Measurements from ENCODE around the gene ITSN2. TPM values are rescaled to one million over a fixed set of nuclear protein-coding genes. Genes with fewer than 3 reads are reported as not detected.

The ITSN2 gene
- total RNA-seq, 4 donors from 2014 or later, result 32.8 to 58.0 (median 41.4) TPM

DNA sequence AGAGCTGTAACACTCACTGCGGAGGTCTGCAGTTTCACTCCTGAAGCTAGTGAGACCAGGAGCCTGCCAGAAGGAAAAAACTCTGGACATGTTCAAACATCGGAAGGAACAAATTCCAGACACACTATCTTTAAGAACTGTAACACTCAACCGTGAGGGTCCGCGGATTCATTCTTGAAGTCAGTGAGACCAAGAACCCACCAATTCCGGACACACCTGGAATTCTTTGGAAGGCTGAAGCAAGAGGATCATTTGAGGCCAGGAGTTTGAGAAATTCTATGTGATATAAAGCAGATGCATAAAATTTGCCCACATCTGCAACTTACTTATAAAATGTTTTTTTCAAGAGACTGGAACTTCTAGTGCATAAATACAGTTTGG, 43.5 kb upstream of the ITSN2 start:
- WGBS, 2 donors (ENCODE audit: low coverage in 1 of 2), result 78 to 89% methylated on average over 6 of the region's 6 CpGs

DNA sequence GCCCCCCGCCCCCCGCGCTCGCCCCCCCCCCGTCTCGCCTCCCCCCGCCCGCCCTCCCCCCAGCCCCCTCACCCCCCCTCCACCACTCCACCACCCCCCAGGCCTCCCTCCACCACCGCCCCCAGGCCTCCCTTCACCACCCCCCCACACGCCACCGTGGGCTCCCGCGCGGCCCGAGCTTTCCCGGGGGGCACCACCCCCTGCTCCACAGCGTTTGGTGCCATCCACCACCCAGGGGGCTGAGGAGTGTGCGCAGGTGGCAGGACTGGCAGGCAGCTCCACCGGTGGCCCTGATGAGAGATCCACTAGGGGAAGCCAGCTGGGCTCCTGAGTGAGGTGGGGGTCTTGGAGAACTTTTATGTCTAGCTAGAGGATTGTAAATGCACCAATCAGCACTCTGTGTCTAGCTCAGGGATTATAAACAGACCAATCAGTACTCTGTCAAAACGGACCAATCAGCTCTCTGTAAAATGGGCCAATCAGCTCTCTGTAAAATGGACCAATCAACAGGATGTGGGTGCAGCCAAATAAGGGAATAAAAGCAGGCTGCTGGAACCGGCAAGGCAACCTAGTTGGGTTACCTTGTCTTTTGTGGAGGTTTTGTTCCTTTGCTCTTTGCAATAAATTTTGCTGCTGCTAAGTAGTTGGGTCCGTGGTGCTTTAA, 43.0 kb upstream of the ITSN2 start:
- in situ Hi-C loops (cut with MboI; ENCODE audit: low pct_ligation_motif_present in 1 of 4, low pct_unique_long_range_greater_than_20kb in 1 of 4, low sequenced_read_pairs in 3 of 4) (loop anchor here in 2 of 4 donors (25.0 kb wide), 1 partner anchor 734 kb away; no protein-coding TSS in a partner anchor), intact Hi-C loops (cut with DNase I; ENCODE audit: low total_unique reads) (no loop called here)
- H3K9me3 ChIP-seq, result no peaks in the 10 kb centered on the region
- peaks cover 8% of the 10 kb centered on the region for H3K27me3 ChIP-seq
- H3K36me3 ChIP-seq, result no peaks in the 10 kb centered on the region
- TF ChIP-seq POLR2AphosphoS5 (IDR thresholded peaks at IDR 0.05) (no peak), POLR2A (IDR thresholded peaks at IDR 0.05) (no peak), EP300 (IDR thresholded peaks at IDR 0.05; ENCODE audit: low read depth) (no peak)
- TF ChIP-seq, protein P1, sequence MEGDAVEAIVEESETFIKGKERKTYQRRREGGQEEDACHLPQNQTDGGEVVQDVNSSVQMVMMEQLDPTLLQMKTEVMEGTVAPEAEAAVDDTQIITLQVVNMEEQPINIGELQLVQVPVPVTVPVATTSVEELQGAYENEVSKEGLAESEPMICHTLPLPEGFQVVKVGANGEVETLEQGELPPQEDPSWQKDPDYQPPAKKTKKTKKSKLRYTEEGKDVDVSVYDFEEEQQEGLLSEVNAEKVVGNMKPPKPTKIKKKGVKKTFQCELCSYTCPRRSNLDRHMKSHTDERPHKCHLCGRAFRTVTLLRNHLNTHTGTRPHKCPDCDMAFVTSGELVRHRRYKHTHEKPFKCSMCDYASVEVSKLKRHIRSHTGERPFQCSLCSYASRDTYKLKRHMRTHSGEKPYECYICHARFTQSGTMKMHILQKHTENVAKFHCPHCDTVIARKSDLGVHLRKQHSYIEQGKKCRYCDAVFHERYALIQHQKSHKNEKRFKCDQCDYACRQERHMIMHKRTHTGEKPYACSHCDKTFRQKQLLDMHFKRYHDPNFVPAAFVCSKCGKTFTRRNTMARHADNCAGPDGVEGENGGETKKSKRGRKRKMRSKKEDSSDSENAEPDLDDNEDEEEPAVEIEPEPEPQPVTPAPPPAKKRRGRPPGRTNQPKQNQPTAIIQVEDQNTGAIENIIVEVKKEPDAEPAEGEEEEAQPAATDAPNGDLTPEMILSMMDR (IDR thresholded peaks at IDR 0.05), result no peak
- H3K27ac ChIP-seq, result no peak overlapping the region
- no peak overlapping the region for H3K4me3 ChIP-seq
- no peak for DNase-seq
- peaks cover 0 to 11% (median 2%) of the 10 kb centered on the region in 4 donors for H3K4me1 ChIP-seq
- WGBS, 2 donors (ENCODE audit: low coverage in 1 of 2), result 75% methylated on average over 2 to 11 of the region's 22 CpGs

More for the DNA sequence above, 43.5 kb upstream of the ITSN2 start:
- no peak for DNase-seq
- Histone ChIP-seq H3K36me3 (no peaks in the 10 kb centered on the region), H3K27me3 (peaks cover 8% of the 10 kb centered on the region), H3K4me3 (no peak overlapping the region), H3K9me3 (no peaks in the 10 kb centered on the region), H3K4me1 (peaks cover 0 to 11% (median 2%) of the 10 kb centered on the region in 4 donors), H3K27ac (no peak overlapping the region)
- intact Hi-C loops (cut with DNase I; ENCODE audit: low total_unique reads), result no loop called here
- no peak for TF ChIP-seq POLR2AphosphoS5 (IDR thresholded peaks at IDR 0.05)
- no peak for TF ChIP-seq POLR2A (IDR thresholded peaks at IDR 0.05)
- TF ChIP-seq, protein P1 (IDR thresholded peaks at IDR 0.05), result no peak
- TF ChIP-seq EP300 (IDR thresholded peaks at IDR 0.05; ENCODE audit: low read depth), result no peak
- in situ Hi-C loops (cut with MboI; ENCODE audit: low pct_ligation_motif_present in 1 of 4, low pct_unique_long_range_greater_than_20kb in 1 of 4, low sequenced_read_pairs in 3 of 4), result loop anchor here in 2 of 4 donors (25.0 kb wide), 1 partner anchor 733 kb away; no protein-coding TSS in a partner anchor

DNA sequence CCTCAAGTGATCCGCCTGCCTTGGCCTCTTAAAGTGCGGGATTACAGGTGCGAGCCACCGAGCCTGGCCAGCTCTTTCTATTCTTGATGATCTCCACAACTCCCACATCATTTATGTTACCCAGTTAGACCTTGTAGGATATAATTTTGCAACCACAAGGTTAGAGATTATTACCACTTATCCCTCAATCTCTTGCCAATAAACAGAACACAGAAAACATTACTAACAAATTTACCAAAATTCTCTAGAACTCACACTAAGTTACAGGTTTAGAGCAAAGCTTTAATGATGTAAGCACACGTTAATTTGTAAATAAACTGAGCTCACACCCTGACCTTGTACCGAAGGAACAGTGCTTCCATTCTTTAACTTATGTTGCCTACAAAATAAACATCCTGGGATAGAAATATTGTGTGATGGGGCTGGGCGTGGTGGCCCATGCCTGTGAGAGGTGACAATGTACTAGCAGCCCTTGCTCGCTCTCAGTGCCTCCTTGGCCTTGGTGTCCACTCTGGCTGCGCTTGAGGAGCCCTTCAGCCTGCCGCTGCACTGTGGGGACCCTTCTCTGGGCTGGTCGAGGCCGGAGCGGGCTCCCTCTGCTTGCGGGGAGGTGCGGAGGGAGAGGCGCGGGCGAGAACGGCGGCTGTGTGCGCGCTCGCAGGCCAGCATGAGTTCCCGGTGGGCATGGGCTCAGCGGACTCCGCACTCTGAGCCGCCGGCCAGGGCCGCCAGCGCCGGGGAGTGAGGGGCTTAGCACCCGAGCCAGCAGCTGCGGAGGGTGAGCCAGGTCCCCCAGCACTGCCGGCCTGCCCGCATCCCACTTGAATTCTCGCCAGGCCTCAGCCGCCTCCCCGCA, 42.1 kb upstream of the ITSN2 start:
- H3K27me3 ChIP-seq, result peaks cover 8% of the 10 kb centered on the region
- DNase-seq, result peak; percentile 10
- H3K27ac ChIP-seq, result no peak overlapping the region
- in situ Hi-C loops (cut with MboI; ENCODE audit: low pct_ligation_motif_present in 1 of 4, low pct_unique_long_range_greater_than_20kb in 1 of 4, low sequenced_read_pairs in 3 of 4), result loop anchor here in 2 of 4 donors (25.0 kb wide), 1 partner anchor 735 kb away; no protein-coding TSS in a partner anchor
- WGBS, 2 donors (ENCODE audit: low coverage in 1 of 2), result 29 to 39% methylated on average over 2 to 37 of the region's 38 CpGs
- H3K9me3 ChIP-seq, result no peaks in the 10 kb centered on the region
- TF ChIP-seq EP300 (IDR thresholded peaks at IDR 0.05; ENCODE audit: low read depth), result no peak
- no peak for TF ChIP-seq POLR2AphosphoS5 (IDR thresholded peaks at IDR 0.05)
- intact Hi-C loops (cut with DNase I; ENCODE audit: low total_unique reads), result no loop called here
- no peaks in the 10 kb centered on the region for H3K36me3 ChIP-seq
- peak overlapping the region in 3 of 4 donors; percentile 12 to 38 (median 34) for H3K4me3 ChIP-seq
- peaks cover 0 to 11% (median 2%) of the 10 kb centered on the region in 4 donors for H3K4me1 ChIP-seq

DNA sequence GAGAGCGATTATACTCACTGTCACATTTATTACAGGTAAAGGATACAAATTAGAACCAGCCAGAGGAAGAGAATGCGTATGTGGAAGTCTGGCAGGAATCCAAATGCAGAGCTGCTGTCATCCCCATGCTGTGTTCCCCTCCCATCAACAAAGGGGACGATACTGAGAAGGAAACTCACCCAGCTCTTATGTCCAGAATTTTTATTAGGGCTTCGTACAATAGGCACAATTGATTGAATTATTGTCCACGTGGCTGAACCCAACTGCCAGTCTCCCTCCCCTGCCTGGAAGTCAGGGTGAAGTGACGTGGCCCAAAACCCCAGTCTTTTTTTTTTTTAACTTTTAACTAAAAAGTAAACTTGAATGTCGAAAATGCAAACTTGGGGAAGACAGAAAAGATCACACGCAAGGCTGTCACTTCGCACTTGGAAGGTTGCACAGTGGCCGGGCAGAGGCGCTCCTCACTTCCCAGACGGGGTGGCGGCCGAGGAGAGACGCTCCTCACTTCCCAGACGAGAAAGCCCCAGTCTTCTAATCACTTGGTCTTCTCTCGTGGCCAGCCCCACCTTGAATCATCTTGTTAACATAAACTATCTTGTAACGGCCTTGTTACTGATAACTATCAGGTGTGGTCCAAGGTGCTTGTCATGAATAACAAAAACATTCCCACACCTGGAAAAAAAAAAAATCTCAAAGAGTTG, 40.0 kb upstream of the ITSN2 start:
- Histone ChIP-seq H3K4me1 (peaks cover 0 to 11% (median 2%) of the 10 kb centered on the region in 4 donors), H3K27me3 (peaks cover 8% of the 10 kb centered on the region), H3K9me3 (no peaks in the 10 kb centered on the region), H3K36me3 (no peaks in the 10 kb centered on the region), H3K27ac (no peak overlapping the region), H3K4me3 (no peak overlapping the region)
- WGBS, 2 donors (ENCODE audit: low coverage in 1 of 2), result 72 to 73% methylated on average over 13 to 18 of the region's 18 CpGs
- no peak for DNase-seq
- in situ Hi-C loops (cut with MboI; ENCODE audit: low pct_ligation_motif_present in 1 of 4, low pct_unique_long_range_greater_than_20kb in 1 of 4, low sequenced_read_pairs in 3 of 4), result loop anchor here in 2 of 4 donors (25.0 kb wide), 1 partner anchor 737 kb away; no protein-coding TSS in a partner anchor
- intact Hi-C loops (cut with DNase I; ENCODE audit: low total_unique reads), result no loop called here
- TF ChIP-seq EP300 (IDR thresholded peaks at IDR 0.05; ENCODE audit: low read depth) (no peak), POLR2AphosphoS5 (IDR thresholded peaks at IDR 0.05) (no peak), POLR2A (IDR thresholded peaks at IDR 0.05) (no peak)
- TF ChIP-seq, protein P1 (IDR thresholded peaks at IDR 0.05), result no peak

All from transverse colon (tissue), 4 donors.